Renal cortical epithelial cell (primary cell): ENCODE data around the gene CETN1. TPM values are rescaled to one million over a fixed set of nuclear protein-coding genes. Genes with fewer than 3 reads are reported as not detected.

Experiments used
- DNase-seq: peaks from one replicate; pipeline ENCODE4 v3.0.0-alpha.2; 2011; ENCODE audit warnings: low read depth
- total RNA-seq: library from RNA; depleted of rRNA; stranded (reverse); fragments of >200 nt; gene quantifications from 2 replicates; pipeline ENCODE4 v1.2.3, GENCODE V29; 2014

The CETN1 gene
- total RNA-seq, 1 donor from 2014 or later: not detected

GRCh38 chr18:622289-622688 lies 42.1 kb downstream of the CETN1 start:
- DNase-seq: no peak

GRCh38 chr18:623761-624620 lies 43.8 kb downstream of the CETN1 start:
- peak; percentile 66 for DNase-seq

GRCh38 chr18:627231-627630 lies 47.1 kb downstream of the CETN1 start:
- DNase-seq: no peak

GRCh38 chr18:629269-630150 lies 49.3 kb downstream of the CETN1 start:
- no peak for DNase-seq

- DNase-seq: no peak
Measured at GRCh38 chr18:631560-631959, 51.4 kb downstream of the CETN1 start.

Other genes with a start within 250 kb of the CETN1 start
- 0.52 and 34.7 TPM in 2 replicates for gene COLEC12, start 79.7 kb upstream of the CETN1 start, total RNA-seq
- 6.1 TPM in 1 of 2 replicates, not detected in the other for gene CLUL1, start 16.6 kb downstream of the CETN1 start, total RNA-seq
- 19.4 and 25.9 TPM in 2 replicates for gene TYMS, start 77.3 kb downstream of the CETN1 start, total RNA-seq
- gene ENOSF1, start 132.2 kb downstream of the CETN1 start, total RNA-seq: 49.8 and 70.2 TPM in 2 replicates
- 173 and 253 TPM in 2 replicates for gene YES1, start 231.9 kb downstream of the CETN1 start, total RNA-seq